ENCODE measurements around the gene STRN.
"Not testable (repeated sequence)": the region's sequence is repeated elsewhere in the genome, so short reads cannot be mapped to it uniquely, and the experiment has no call there.

STRN gene

GRCh38 chr2:36963106-36963505 is 3.2 kb downstream of the STRN start:
- no peak for DNase-seq (ENCODE audit: low read depth)

DNA sequence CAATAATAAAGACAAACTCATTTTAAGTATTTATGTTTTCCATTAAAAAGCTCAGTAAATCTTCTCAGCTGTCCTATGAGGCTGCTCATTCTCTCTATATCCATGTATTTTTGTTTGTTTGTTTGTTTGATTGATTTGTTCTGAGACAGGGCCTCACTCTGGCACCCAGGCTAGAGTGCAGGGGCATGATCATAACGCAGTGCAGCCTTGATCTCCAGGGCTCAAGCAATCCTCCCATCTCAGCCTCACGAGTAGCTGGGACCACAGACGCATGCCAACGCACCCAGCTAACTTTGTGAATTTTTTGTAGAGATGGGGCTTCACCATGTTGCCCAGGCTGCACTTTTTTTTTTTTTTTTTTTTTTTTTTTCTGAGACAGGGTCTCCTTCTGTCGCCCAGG is 5.6 kb downstream of the STRN start:
- DNase-seq (ENCODE audit: low read depth) = no peak

DNA sequence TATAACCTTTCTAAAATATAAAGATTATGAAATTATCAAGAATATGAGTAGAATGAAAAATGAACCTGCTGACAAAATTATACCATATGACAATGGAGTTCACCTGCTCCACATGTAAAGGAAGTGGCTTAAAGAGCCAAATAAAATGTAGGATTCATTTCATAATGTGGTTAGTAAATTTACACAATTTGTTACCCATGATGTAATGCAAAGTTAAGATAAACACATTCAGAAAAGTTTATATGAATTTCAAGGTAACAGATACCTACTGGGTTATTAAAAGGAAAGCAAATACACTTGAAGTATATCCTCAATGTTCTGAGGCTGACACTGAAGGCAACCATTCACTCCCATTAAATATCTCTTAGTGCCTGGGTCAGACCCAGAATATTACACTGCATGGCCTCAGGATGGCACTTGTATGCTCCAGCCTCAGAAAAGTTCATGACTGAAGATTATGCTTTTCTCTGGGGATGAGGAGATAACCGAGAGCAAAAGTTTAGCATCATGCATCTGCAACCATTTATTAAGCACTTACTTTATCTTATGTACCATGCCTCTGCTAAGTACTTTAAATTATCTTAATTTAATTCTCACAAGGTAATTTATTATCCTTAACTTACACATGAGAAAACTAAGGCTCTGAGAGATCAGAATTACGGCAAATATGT is 6.2 kb downstream of the STRN start:
- no peak for DNase-seq (ENCODE audit: low read depth)

- no peak for DNase-seq (ENCODE audit: low read depth)
These were observed 11.2 kb downstream of the STRN start for GRCh38 chr2:36954977-36955607.

DNA sequence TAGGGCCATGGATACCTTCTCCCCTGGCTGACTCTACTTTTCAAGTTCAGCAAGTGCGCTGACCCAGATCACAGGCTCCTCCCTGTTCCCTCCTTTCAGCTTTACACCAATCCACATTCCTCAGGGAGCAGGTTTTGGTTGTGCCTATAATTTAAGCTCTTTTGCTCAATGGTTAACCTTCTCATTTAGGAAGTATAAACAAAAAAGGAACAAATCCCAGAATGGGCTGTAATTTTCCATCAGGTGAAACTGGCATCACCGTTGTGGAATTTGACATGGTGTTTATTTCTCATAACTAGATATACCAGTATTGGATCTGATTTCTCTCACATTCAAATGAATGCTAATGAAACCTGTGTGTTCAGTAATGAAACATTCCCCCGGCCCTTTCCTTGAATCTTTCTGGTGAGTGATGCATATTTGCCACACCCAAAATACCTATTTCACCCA is 13.6 kb downstream of the STRN start:
- DNase-seq (ENCODE audit: low read depth) = no peak

GRCh38 chr2:36951574-36951973 is 14.8 kb downstream of the STRN start:
- no peak for DNase-seq (ENCODE audit: low read depth)

DNA sequence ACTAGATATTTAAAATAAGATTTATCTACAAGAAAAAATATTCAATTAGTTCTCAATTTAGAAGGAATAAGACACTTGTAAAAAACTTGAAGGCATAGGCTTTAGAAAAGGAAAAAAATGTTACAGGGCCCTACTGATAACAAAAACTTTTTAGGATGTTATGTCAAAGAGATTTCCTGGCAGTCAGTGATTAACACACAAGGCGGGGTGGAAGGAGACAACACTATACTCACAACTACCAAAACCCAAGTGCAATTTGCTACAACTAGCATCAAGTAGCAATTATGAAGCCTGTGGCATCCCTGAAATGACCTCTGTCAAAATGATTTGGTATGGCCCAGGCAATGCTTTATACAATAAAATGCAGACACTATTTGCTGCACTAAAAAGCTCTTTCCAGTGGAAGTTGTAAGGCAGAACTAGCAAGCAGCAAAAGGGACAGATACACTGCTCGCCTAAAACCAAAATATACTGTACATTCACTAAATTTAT is 15.3 kb downstream of the STRN start:
- DNase-seq (ENCODE audit: low read depth) = no peak

- DNase-seq (ENCODE audit: low read depth) = no peak
These were observed 16.5 kb downstream of the STRN start for GRCh38 chr2:36949845-36950244.

GRCh38 chr2:36945240-36945639 is 21.1 kb downstream of the STRN start:
- DNase-seq (ENCODE audit: low read depth) = not testable (repeated sequence)

DNA sequence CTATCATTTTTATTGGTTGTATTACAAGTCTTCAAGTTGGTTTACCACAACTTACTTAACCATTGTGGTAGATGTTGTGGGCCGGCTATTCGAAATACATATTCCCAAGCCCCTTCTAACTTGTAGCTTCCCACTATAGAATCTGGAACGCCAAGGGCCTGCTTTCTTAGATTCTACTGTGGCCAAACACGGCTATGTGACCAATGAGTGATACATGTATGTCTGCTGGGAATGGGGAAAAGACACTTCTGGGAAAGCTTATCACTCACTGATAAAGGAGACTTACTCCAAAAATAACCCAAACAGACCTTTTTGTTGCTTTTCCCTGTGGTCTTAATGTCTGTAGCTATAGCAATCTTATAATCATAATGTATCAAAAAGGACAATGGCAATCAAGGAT is 24.5 kb downstream of the STRN start:
- no peak for DNase-seq (ENCODE audit: low read depth)

- DNase-seq (ENCODE audit: low read depth) = not testable (repeated sequence)
These were observed 29.8 kb downstream of the STRN start for GRCh38 chr2:36936526-36936925.

DNA sequence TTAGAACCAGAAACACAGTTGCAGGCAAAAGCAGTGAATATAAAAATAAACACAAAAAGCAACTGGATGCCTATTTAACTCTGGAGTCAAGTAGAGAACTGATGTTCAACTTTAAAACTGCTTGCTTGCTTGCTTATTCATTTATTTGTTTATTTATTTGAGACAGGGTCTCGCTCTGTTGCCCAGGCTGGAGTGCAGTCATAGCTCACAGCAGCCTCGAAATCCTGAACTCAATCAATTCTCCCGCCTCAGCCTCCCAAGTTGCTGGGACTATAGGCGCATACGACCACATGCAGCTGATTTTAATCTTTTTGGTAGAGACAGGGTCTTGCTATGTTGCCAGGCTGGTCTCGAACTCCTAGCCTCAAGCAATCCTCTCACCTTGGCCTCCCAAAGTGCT is 34.6 kb downstream of the STRN start:
- not testable (repeated sequence) for DNase-seq (ENCODE audit: low read depth)

DNA sequence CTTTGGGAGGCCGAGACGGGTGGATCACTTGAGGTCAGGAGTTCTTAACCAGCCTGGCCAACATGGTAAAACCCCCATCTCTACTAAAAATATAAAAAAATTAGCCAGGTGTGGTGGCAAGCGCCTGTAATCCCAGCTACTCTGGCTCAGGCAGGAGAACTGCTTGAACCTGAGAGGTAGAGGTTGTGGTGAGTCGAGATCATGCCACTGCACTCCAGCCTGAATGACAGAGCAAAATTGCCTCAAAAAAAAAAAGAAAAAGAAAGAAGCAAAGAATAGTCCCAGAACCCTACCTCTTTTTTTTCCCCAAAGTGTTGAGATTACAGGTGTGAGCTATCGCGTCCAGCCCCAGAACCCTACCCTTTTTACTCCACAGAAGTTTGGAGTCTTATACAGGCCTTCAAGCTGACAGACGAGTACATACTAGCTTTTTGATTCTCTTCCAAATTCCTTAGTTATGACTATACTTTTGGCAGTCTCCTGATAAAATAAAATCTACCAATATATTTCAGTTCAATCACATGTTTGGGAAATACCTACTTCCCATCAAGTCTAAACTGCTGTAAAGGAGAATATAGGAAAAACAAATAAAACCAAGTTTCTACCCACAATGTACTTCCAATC is 35.4 kb downstream of the STRN start:
- peak; percentile 29 for DNase-seq (ENCODE audit: low read depth)

GRCh38 chr2:36926175-36927132 is 39.9 kb downstream of the STRN start:
- not testable (repeated sequence) for DNase-seq (ENCODE audit: low read depth)

DNA sequence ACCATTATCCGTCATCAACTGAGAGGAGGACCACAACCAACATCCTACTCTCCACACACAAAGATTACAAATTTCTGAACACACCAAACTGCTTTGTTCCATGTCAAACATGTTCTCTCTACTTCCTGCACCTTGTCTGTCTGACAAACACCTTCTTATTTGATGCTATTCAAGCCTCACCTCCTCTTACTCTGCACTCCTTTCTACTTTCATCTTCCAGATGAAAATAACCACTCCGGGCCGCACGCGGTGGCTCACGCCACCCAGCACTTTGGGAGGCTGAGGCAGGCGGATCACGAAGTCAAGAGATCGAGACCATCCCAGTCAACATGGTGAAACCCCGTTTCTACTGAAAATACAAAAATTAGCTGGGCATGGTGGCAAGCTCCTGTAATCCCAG is 43.7 kb downstream of the STRN start:
- not testable (repeated sequence) for DNase-seq (ENCODE audit: low read depth)

- DNase-seq (ENCODE audit: low read depth) = no peak
These were observed 44.4 kb downstream of the STRN start for GRCh38 chr2:36921984-36922383.

DNA sequence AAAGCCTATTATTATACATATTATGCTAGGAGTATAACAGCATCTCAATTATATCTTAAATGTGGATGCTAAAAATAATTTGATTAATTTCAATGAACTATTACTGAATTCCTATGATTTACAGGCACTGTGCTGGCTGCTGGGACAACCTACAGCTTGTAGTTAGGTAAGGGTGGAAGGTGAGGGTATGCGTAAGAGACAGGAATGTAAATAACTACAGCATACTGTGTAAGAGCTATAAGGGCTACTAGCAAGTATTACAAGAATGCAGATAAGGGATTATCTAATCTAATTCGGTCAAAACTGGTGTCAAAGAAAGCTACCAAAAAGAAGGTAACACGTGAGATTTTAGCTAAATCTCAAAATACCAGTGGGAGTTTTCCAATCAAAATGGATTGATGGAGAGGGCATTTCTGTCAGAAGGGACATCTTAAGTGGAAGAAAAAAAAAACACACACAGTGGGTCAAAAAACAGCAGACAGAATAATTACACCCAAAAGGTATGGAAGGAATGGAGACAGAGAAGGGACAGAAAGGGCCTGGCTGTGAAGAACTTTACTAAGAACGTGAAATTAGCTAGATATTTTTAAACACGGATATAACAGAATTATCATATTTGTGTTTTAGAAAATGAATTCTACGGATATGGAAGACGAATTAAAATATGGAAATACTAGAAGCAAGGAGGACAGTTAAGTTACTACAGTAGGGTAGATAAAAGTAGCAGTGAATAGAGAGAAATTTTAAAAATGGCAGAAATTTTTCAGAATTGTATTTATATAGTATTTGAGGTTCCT is 47.1 kb downstream of the STRN start:
- no peak for DNase-seq (ENCODE audit: low read depth)

DNA sequence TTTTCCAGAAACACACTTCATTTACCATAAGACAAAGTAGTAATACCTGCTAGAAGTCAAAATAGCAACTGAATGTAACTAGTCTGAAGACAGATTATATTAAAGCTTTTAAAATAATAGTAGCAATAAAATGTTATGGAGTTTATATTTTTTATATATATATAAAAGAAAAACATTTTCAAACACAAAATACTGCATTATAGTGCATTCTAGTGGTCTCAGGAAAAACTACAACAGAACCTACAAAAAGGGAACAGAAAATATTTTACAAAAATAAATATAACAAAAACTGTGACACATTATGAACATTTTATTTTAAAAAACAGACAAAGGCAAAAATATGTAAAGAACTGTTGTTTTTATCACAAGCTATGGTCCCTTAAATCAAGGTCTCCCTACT is 48.0 kb downstream of the STRN start:
- no peak for DNase-seq (ENCODE audit: low read depth)

DNA sequence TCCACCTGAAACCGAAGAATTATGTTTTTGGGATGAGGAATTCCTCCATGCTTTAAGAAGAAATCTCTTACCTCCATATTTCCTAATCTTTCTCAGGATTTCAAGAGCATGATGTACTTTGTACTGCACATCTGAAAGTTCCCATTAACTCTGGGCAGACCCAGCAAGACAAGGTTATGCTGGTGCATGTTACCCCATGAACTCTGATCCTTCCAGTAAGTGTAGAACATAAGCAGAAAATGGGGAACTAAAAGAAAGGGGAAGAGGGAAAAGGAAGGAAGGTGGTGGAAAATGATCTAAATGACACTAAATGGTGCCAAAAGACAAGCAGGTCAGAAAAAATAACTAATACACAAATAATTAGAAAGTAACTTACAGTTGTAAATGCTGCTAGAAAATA is 50.7 kb downstream of the STRN start:
- DNase-seq (ENCODE audit: low read depth) = no peak

GRCh38 chr2:36912695-36913094 is 53.6 kb downstream of the STRN start:
- DNase-seq (ENCODE audit: low read depth) = no peak

- DNase-seq (ENCODE audit: low read depth) = no peak
These were observed 55.3 kb downstream of the STRN start for GRCh38 chr2:36911012-36911411.
